NCI-H146 treated with DMSO at 0.1 percent for 48 hours (cell line): ENCODE measurements around the gene PRKCZ.

ENCODE experiments used
- DNase-seq: peaks from one replicate; lab custom pipeline; 2025; ENCODE audit not compliant: unreplicated experiment; lab: John Stamatoyannopoulos, UW

The PRKCZ gene

DNA sequence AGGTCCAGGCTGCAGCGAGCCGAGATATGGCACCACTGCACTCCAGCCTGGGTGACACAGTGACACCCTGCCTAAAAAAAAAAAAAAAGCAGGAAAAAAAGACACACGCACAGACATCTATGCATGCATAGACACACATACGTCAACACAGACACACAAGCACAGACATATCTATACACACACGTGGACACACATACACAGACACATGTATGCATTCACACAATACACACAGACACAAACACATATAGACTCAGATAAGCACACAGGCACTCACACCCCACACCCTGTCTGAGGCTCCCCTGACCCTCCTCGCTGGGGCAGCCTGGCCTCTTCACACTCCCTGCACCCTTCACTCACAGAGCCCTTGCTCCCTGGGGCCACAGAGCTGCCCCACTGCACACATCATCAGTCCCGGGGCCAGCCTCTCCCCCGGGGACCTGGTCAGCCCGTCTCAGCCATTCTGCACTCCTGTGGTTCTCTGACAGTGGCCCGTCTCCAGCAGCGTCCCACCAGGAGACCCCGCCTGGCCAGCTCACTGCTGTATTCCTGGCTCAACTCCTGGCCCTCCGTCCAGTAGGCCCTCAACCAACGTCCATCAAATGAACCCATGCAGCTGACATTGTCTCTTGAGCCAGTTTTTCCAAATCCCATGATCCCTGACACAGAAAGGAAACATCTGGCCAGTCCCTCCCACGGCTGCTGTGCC lies 4.6 kb upstream of the PRKCZ start:
- no peak for DNase-seq

DNA sequence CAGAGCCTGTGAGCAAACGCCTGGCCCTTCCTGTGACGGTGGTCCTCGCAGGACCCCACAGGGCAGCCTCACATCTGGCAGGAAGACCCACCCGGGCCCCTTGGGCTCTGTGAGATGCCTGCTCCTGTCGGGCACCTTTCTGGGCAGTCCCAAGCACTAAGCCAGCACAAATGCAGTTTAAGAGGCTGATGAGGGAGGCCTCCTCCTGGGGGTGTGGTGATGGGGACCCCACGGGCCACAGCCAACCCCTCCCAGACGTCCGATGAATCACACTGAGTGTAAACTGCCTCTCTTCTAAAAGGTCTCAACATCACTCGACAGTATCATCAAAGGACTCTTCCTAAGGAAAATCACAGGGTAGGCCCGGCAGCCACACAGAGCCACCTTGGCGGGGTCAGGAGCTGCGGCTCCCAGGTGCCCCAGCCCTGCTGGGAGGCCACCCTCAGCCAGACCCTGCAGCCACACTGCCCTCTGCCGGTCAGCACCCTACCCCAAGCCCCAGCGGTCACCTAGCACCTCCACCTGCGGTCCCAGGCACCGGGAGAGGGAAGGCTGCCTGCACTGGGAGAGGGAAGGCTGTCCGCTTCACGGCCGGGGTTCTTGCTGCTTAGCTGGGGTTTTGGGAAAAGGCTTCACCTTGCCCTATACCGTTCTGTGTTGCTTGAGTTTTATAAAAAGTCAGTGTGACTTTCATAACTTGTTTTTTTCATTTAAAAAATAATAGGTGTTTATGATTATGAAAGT lies 3.9 kb upstream of the PRKCZ start:
- peak; percentile 18 for DNase-seq

DNA sequence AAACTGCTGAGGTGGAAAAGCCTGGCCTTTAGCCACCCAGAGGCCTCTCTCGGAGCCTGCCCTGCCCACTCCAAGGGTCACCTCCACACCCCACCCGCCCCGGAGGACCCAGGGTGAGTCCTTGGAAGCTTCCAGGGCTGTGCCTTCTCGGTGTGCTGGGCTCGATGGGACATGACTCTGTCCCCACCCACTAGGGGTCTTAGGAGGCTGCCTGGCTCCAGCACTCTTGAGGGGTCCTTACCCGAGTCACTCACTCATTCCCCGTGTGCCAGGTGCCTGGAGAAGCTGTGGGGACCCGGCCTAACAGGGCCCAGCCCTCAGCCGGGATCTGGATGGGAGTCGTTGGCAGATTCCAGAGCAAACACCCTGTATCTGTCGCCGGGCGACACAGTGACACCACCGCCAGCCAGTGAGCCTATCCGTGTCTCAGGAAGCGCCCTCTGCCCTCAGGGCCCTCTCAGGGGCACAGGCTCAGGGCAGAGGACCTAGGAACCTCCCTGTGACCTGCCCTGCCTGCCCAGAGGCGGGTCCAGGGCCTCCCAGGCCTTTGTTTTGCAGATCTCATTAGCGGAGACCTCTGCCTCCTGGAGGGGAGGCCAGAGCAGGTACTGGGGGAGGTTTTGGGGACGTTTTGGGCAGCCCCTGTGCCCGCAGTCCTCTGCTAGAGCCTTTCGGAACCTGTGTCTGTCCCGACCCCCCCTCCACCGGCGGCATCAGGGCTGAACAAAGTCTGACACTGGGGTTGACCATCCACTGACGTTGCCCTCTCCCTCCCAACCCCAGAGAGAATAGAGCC lies 3.1 kb upstream of the PRKCZ start:
- DNase-seq = no peak

DNA sequence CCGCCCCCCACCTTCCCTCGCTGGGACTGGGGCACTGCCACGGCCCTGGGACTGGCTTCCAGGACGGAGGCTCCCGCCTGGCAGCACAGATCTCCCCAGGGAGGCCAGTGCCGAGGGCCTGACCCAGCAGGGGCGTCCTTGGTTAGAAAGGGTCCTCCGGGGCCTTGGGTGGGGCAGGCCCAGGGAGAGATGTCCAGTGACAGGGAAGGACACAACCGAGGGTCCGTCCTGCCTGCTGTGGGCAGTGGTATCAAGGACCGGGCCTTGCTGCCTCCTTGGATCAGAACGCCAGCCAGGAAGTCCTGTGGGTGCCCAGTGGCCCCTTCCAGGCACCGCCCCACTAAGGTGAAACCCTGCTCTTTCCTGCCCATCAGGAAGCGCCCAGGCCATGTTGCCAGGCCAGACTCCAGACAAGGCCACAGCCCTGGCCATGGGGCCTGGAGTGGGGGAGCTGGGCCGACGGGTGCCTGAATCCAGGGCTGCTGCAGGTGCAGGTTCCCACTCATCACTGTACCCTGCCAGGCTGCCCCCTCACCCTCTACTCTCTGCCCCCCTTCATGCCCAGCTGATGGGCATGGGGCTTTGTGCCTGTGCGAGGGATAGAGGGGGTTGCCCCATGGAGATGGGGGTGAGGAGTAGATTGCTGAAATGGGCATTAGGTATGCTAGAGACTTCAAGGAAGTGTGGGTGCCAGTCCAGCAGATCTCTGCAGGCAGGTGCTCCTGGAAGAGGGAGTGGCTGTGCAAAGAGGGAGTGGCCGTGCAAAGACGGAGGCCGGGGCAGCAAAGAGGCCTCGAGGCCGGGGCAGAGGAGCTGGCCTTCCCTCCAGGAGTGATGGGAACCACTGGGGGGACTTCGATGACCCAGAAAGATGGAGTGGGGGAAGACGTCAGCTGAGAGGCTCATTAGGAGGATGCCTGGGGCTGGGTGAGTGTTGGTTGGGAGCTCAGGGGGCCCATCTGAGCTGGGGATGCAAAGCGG lies 2.2 kb upstream of the PRKCZ start:
- DNase-seq = no peak

DNA sequence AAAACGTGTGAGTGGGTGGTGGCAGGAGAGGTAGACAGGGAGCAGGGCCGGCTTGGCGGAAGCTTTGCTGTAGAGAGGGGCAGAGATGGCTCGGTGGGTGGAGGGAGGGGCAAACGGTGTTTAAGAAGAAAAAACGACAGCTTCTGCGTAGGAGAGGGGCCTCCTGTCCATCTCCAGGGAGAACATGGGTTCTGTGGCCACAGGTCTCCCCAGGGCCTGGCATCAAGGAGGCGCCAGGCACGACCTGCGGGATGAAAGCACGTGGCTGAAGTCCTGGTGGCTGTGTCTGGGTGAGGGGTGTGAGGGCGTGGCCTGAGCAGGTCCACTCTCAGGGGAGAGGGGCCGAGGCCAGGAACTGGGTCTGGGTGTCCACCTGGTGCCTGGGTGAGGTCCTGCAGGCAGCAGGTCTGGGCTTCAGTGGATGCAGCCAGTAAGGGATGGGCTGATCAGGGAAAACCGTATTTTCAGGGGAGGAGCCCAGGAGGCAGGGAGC lies 940 bp upstream of the PRKCZ start:
- DNase-seq = no peak

DNA sequence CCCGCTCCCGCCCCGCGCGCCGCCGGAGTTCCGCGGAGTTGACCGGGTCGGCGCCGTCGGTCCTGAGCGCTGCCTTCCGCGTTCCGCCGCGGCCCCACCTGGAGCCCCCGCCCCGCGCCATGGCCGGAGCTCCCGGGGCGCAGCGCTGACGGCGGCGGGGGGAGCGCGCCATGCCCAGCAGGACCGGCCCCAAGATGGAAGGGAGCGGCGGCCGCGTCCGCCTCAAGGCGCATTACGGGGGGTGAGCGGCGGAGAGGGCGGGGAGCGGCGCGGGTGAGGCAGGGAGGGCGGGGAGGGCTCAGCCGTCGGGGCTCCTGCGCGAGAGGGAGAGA lies 216 bp downstream of the PRKCZ start:
- DNase-seq = no peak

DNA sequence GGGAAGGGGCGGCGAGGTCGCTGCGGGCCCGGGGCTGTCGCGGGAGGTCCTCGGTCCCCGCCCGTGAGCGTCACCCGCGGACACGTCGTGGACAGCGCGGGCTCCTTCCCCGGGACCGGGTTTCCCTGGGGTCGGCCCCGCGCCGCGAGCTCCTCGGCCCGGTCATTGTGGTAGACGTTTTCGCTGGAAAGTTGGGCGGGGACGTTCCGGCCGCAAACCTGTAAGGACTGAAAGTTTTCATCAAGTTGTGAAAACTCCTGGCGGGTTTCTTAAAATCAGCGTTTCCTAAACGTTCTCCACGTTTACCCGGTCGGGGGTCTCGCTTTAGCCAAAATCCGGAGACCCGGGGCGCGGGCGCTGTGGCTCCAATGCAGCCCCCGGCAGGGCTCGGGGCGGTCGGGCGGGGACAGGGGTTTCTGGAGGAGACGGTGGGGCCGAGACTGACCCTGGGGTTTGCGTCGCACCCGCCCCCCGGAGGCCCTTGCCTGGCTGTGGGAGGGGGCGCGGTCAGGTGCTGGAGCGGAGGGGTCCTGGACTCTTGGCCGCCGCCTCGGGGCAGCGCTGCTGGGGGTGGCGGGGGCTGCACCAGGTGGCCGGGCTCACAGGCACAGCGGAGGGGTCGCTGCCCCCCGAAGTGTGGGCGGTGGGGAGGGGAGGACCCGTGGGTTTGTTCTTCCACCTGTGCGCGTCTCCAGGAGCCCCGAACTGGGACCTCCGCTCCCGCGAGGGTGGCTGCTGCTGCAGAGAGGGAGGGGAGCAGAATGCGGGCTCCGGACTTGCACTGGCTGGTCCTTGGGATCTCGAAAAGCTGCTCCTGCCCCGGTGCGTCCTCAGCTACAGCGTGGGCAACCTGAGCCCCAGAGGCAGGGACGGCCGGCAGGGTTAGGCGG lies 827 bp downstream of the PRKCZ start:
- no peak for DNase-seq

DNA sequence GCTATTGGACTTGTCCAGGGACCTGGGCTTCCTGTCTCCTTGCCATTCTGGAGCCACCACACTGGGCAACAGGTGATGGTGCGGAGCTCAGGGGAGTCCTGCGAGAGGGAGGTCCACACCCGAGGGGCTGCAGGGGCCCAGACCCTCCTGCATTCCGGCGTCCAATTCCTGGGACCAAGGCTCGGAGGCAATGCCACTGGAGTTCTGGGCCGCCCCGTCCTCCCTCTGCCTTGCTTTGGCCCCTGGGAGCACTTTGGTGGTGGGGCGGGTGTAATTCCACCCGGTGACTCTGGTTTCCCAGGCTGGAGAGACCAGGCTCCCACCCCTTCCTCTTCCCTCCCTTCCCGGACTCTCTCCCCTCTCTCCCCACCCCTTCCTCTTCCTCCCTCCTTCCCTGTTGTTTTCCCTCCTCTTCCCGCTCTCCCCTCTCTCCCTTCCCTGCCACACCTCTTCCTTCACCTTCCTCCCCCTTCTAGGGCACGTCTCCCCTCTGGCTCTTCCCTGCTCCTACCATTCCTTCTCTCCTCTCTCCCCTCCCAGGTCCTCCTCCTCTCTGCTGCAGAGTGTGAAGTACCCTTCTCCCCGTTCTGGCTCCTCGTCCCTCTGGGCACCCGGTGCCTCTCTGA lies 2.0 kb downstream of the PRKCZ start:
- no peak for DNase-seq

DNA sequence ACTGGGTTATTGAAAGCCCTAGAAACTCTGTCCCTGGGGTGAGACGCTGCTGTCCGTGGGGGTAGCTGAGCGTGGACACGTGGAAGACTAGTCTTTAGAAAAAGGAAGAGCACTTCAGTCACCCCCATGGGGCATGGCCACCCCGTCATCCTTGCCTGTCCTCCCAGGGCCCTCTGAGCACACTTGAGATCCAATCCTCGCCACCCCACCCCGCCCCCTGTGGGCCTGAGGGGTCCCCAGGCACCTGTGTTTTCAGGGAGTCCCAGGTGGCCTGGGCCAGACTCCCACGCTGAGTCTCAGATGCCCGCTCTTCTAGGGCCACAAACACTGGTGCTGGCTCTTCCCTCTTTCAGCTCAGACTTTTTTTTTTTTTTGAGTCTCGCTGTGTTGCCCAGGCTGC lies 2.5 kb downstream of the PRKCZ start:
- DNase-seq = no peak

DNA sequence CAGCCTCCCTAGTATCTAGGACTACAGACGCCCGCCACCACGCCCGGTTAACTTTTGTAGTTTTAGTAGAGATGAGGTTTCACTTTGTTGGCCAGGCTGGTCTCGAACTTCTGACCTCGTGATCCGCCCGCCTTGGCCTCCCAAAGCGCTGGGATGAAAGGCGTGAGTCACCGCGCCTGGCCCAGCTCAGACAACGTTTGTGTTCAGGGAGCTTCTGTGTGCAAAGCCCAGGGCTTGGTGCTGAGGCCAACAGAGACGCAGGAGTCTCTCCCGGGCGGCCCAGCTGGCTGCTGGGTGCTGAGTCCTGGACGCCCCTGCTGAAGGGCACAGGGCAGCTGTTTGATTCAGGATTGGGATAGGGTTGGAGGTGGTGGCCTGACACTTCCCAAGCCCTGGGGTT lies 3.0 kb downstream of the PRKCZ start:
- DNase-seq = no peak

DNA sequence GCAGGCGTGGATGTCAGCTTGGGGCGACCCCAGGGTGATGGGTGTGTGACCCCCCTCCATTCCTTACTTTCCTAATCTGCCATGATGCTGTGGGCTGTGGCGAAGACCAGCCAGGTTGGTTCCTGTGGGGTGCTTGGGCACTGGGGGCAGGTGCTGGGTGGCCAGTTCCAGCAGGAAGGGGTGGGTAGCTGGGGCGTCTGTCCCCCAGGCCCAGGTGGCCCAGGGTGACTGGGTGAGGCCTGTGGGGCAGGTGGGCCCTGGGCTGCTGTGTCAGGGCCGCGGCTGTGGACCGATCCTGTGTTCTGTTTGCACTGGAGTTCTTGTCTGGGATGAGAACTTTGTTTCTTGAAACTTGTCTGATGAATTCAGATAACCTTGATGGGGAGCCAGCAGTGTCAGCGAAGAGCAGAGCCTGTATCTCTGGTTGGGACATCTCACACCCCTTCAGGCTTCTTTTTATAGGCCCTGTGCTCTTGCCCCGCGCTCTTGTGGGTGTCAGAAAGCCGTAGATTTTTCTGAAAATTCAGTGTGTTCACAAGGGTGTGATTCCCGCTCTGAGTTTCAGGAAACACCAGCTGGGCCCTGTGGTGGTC lies 3.7 kb downstream of the PRKCZ start:
- no peak for DNase-seq

DNA sequence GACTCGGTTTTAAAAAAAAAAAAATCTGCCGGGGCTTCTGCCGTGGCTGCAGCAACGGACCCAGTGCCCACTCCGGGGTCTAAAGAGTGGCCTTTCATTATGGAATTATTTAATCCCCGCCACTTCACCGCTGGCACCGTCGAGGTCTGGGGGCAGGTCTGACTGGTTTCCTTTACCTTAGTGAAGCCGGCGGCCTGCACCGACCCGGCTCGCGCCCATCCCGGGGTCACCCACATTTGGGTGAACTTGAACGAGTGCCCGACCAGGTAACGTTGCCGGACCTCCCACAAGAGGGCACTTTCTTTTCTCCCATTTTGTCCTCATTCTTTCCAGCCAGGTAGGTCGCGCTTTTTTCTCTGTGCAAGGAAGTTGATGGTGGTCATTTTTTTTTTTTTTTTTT lies 4.3 kb downstream of the PRKCZ start:
- DNase-seq = no peak

DNA sequence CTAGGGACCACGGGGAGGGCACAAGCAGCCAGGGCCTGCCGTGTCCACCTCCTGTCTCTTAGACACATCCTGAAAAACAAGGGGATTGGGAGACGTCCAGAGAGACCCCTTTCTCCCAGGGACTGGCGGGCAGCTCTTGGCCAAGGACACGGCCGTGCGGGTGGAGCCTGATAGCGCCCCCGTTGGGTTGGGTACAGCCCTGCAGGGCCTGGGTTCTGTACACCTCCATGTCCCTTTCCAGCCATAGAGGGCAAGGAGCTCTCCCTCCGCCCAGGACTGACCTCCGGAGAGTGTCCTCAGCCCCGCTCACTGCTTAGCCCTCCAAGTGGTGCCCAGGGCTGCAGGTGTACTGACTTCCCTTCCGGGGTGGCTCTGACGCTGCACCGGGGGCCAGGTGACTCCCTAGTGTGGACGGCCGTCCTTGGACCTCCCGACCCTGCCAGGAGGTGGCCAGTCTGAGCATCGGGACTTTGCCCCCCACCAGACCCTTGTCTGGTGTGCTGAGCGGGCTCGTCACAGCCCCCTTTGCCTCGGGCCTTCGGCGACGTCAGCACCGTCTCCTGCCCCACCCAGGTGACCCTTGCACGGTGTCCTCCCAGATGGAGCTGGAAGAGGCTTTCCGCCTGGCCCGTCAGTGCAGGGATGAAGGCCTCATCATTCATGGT lies 5.8 kb downstream of the PRKCZ start:
- DNase-seq = no peak

DNA sequence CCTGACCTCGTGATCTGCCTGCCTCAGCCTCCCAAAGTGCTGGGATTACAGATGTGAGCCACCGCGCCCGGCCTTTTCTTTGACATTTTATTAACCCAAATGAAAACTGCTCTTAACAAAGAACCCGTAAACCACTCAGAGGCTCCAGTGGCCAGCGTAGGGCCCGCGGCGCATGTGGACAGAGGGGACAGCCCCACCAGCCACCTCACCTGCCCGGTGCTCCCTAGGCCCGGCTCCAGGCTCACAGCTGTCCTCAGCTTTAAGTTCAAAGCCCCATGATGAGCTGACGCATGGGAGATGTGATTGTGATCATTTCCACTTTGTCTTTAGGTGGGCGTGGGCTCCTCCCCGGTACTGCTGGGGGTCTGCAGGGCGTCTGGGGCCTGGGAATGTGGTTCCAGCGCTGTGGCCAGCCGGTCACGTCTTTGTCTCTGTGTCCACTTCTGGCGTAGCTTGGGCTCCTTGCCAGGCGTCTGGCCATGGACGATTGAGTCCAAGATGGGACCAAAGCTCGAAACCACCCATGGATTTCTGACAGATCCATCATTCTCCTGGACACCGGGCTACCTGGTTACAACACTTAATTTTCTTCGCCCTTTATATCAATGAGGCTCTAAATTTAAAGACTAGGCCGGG lies 6.9 kb downstream of the PRKCZ start:
- DNase-seq = no peak

DNA sequence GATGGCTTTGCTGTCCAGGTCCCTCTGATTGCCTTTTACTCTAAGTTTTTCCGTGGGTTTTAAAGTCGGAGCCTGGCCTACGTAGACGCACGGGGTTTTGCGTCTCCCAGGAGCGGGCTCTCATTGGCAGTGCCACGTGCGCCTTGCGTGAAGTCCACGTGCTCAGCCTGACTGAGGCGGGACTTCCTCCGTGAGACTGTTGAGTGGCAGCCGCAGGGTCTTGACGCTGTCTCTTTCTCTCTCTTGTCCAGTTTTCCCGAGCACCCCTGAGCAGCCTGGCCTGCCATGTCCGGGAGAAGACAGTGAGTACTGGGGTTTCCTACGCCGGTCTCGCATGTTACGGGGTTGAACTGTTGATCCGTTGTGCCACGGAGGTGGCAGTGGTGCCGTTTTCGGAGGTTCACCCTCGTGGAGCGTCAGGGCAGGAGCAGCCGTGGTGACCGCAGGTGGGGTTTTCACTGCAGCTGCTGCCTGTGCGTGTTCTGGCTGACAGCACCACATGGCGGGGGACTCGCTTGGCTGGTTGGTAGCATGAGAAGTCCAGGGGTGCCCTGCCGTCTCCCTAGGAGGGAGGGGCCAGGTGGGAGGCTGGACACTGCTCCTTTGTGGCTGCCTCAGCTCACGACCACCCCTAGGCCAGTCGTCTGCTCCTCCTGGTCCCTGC lies 9.2 kb downstream of the PRKCZ start:
- DNase-seq = no peak

DNA sequence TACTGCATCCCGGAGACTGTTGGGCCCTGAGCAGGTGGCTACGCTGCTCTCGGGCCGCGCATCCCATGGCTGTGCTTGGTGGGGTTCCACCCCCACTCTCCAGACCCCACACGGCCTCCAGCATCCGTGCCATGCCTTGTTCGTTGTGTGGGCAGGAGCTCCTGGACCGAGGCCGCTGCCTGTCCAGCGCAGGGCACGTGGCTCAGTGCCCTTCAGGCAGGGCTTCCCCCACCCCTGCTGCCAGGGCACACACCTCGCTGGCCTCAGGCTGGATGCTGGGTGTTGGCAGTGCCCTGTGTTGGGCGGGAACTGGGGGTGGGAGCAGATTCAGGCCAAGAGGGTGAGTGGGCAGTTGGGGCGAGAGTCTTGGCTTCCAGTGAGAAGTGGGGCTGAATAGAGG lies 9.9 kb downstream of the PRKCZ start:
- DNase-seq = no peak

DNA sequence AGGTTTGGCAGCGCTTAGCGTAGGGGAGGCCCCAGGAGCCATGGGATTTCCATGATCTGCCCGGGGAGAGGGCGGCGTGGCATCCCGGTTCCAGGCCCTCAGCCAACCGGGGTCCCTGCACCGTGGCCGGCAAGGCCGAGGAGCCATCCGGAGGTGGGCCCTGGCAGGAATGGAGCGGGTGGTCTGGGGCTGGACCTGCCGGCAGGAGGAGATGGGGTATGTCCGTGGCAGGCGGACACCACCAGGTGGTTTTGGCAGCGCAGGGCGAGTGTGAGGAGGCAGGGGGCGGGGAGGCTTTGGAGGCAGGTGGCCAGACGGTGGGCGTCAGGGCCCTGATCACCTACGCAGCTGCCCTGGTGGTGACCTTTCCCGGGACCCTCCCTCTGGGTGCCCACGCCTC lies 10.3 kb downstream of the PRKCZ start:
- no peak for DNase-seq
